ENCODE results near the gene POLD2.

The POLD2 gene

DNA sequence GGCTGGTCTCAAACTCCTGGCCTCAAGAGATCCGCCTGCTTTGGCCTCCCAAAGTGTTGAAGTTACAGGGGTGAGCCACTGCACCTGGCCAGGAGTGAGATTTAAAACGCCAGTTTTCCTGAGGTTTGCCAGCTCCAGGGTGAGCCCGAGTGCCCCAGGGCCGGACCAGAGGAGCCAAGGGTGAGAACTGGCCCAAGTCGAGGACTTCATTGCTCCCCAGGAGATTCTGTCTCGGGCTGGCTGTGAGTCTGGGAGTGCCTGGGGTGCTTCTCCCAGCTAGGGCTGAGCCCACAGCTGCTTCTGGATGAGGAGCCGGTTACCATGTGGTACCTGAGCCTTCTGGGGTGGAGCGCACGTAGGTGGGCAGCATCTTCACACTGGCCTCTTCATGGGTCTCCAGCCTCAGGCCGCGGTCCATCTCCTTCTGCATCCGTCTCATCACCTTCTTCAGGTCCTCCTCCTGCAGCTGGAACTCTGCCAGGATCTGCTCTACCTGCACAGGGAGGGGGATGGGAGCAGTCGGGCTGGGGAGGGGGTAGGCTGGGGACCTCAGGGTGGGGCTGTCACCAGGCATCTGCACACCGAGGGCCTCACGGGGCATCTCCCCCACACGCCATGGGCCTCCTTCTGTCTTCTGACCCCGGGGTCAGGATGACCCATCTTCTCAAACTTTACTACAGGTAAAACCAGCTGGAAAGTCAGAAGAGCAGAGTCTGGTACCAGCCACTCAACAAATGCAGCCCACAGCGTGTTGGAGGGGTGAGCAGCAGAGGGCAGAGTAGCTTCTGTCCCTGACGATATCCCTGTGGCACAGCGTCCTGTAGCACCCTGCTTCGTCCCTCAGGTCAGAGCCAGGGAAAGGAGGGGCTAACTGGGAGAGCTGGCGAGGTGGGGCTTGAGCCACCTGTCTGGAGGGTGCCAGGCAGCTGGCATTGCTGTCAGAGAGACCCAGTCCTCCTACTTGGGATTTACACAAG is 29.9 kb upstream of the POLD2 start:
- DNase-seq = peak in 1 of 3 experiments; percentile 12

DNA sequence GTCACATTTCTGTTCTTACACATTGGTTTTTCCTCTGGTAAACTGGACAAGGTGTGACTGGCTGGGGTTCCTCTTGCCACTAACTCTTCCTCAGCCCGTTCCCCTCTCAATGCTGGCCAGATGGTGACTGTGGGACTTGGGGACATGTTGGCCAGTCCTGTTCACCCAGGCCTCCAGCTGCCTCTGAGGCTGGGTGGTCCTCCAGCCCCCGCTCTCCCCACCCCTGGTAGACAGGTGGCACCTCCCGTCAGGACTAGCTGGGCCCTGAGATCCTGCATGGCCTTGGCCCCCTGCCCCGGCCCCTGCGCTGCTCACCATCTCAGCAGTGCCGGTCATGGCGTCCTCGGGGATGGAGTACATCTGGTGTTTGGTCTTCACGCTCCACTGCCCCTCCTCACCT is 28.6 kb upstream of the POLD2 start:
- no peak for DNase-seq

DNA sequence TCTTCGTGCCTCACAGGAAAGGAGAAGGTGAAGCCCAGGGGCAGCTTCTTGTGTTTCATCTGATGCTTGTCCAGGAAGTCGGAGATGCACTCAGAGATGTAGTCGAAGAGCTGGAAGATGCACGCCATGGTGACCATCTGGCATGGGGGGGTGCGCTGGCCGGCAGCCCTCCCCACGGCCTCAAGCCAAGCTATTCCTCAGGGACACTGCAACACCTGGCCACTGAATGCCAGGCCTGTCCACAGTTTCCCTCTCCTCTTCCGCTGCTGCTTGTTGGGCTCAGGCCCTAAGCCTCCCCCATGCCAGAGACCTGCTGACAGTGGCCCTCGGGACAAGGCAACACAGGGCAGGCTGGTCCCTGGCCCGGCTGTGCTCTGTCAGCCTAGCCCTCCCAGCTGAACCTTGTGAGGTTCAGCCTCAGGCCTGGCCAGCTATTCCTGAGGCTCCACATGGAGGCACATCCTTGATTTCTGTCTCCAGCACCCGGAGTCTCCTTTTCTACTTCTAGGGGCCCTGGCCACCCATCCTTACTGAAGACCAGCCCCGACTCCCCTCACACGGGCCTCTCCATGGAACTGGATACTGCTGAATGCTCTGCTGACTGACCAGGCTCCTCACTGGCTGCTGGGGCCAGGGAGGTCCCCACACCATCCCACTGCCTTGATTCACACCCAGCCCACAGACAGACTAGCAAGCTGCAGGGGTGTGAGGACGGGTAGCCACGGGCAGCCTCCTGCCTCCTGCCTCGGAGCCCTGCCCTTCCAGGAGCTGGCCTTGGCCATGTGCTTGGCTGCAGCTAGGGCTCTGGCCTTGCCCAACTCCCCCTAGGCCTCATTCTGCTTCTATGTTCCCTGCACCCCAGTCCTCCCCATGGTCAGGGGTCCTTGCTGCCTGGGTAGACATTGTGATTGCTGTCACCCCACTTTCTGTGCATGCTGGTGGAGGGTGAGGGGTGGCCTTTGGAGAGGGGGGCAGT is 27.9 kb upstream of the POLD2 start:
- no peak for DNase-seq

DNA sequence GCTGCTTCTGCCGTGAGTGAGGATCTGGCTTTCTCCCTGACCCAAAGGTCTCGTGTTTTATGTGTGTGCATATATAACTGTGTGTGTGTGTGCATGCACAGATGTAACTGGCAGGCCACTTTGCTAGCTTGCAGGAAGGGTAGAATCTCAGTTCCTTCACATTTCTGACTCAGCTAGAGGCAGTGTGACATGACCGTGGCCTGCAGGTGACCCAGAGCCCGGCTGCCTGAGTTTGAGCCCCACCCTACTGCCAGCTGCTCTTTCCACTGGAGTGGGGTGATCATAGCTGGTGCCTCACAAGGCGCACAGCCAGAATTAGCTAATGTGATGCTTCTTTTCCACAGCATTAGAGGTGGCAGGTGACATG is 27.1 kb upstream of the POLD2 start:
- DNase-seq = no peak

DNA sequence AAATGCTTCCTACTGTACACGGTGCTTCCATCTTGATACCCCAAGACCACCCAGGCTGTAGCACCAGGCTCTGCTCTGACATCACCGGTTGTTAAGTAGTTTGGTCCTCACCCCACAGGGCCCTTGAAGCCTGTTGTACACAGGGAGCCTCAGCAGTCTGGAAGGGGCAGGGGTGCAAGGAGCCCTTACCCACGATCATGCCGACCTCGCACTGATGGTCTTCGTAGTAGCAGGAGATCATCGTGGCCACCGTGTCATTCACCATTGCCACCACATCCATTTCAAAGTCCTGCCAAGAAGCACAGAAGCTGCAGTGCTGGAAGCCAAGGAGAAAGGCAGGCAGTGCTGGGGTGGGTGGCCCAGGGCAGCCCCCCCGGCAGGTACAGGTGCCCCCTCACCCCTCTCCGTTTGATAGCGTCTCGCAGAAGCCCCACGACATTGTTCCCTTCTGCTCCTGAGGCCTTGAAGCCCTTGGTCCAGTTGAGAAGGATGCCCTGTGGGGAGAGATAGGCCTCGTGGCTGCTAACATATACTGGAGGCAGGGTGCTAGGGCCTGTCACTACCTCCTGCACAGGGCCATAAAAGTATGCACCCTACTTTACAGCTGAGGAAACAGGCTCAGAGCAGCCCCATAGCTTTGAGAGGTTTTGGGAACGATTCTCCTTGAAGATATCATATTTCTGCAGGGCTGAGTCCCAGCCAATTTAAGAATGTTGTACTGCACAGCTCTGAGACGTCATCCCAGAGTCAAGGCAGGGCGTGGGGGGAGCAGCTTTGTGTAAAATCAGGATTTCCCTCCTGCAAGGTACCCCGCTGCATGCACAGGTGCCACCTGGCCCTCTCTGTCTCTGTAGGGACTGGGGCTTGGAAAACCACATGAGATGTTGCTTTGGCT is 26.5 kb upstream of the POLD2 start:
- no peak for DNase-seq

DNA sequence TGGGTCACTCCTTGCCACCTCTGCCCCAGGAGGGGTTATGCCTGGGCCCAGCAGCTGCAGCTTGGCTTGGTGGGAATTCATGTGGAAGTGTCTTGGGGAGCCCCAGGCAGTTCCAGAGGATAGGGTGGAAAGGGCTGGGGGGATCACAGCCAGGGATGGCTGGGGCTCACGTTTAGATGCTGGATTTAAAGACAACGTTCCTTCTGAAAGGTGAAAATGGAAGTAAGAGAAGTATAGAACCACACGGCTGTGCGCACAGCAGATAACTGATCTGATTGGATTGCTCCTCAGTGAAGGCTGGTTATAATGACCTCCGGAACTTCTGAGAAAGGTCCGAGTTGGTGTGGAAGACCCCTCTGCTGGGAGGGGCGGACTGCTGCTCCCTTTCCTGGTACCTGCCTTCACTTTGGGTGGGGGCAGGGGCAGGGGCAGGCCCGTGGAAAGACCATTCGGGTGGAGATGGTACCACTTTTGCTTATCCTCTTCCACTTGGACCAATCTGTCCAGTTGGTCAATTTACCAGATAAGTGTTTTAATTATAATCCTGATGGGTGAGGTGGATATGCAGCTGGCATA is 25.7 kb upstream of the POLD2 start:
- no peak for DNase-seq

DNA sequence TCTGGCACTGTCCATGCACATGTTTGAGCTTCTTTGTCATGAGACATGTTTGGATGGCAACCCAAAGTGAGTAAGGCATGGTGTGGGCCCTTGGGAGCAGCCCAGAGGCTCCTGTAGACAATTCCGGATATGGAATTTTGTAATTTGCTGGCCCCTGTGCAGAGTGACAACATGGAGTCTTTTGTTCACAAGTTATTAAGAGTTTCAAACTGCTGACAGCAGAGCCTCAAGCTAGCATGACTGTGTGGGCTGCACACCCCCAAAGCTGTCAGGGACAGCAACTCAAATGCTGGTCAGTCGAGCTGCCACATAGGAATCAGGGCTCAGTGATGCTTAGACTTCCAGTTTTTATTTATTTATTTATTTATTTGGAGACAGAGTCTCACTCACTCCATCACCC is 24.8 kb upstream of the POLD2 start:
- no peak for DNase-seq

DNA sequence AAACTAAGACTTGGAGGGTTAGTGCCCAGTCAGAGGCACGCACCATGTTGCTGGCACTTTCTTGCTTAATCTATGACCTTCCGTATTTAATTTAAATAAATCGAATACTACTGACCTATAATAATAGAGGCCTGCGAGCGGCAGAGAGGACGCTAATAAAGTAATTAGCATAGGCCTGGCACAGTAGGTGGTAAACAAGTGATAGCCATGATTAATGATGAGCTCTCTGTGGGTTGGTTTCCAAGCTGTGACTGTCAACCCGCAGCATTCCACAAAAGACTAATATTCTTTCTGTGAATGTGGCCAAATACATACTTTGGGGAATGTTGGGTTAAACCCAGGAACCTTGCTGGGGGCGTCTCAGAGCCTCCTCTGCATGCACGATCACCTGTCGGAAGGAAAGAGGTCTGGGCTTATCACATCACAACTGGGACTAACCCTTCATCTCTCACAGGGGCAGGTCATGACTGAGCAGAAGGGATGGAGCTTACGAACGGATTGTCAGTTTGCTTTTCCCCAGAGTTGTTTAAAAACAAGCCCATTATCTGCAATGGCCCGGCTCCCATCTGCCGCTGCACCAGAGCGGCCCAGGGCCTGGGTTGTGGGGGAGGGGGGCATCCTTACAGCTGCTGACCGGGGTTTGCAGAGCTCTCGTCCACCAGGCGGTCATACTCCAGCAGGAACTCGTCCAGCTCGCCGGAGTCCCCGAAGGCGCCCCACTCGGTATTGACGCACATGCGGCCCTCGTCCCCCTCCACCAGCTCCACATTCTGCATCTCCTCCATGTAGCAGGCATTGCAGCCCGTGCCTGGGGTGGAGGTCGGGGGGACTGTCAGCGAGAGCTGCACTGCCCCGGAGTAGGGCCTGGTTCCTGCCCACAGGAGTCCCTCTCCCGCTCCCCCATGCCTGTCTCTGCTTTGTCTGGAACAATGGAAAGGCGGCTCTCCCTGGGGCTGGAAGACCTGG is 24.0 kb upstream of the POLD2 start:
- DNase-seq = no peak

DNA sequence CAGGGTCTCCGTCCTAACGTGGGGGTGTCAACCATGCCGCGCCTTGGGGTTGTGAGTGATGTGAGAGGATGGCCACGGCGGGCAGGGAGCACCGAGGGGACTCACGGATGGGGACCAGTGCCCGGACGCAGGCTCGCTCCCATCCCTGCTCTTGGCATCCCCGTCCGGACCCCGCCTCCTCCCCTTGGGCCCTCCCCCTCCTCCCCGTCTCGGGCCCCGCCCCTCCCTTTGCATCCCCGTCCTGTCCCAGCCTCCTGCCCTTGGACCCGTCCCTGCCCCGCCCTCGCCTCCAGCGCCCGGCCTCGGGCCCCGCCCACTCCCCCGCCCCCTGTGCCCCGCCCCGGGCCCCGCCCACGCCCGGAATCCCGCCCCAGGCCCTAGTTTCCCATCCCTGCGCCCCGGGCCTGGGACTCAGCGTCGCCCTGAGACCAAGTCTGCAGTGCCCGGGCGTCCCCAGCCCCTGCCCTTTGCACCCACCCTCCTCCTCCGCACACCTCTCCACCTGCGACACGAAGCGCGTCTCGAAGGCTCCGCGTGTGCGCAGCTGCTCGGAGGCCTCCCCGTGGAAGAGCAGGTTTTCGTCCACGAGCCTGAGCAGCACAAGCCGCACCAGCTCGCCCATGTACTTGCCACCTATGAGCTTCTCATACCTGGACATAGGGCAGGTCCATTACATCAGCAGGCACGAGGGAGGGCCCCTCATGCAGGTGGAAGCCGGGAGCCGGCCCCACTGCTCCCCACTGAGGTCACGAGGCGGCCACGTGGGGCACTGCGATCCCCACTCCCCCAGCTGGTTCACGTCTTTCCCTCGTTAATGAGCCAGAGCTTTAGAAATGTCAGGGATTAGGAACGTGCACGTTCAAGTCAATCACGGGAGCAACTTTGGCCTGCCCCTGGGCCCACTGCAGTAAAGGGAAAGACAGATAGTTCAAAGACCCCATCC is 22.9 kb upstream of the POLD2 start:
- DNase-seq = no peak

DNA sequence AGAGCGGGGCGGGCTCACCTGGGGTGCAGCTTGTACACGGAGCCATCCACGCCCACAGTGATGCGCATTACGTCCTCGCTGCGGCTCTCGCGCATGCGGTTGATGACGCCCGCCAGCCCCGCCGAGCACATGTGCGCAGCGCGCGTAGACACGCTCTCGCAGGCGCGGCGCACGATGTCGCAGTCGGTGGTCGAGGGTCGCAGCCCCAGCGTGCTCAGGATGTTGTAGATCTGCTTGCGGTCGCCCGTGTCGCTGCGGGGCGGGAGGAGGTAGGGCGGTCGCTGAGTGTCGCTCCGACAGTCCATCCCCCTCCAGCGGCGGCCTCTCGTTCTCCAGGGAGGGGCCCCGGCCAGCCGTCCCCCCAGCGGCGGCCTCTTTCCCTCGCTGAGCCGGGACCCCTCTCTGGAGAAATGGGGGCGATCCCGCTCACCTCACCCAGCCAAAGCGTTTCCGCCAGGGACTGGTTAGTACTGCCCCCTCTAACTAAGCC is 22.2 kb upstream of the POLD2 start:
- no peak for DNase-seq

DNA sequence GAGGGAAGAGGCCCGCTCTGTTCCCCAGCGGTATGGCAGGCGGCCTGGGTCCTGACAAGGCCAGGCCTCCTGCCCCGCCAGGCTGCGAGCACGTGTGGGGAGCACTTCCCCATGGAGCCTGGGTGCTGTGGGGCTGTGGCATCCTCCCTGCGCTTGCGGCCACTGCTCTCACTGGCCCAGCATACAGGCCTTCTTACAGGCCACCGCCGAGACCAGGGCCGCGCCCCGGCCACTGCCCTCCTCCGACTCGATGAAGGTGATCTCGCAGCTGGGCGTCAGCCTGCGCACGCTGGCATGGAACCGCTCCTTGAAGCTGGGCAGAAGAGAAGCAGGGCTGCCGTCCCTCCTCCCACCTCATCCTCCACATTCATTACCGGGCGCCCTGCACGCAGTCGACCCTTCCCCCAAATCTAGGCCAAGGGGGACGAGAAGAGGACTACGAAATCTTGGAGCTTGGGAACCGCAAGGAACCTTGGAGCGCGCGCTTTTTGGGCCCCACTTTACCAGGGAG is 21.7 kb upstream of the POLD2 start:
- DNase-seq = no peak

DNA sequence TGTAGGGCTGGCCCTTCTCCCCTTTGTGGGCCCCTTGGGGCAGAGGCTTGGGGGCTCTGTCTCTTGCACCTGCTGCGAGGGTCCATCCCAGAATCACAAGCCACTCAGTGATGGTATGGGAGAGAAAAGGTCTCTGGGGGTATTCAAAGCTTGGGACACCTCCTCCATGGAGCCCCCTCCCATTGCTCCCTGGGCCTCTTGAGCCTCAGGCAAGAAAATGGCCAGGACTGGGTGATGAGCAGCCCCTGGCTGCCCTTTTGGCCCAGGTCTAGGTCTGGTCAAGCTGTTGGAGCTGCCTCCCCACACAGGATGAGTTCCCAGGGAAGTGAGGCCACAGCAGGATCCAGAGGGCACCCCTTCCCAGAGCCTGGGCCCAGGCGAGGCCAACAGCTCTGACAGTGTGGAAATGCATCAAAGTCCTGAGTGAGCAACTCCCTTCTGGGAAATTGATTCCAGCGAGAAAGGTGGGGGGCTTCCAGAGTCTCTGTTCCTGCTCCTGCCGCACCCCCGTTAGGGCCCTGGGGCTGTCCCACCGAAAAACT is 21.1 kb upstream of the POLD2 start:
- no peak for DNase-seq

DNA sequence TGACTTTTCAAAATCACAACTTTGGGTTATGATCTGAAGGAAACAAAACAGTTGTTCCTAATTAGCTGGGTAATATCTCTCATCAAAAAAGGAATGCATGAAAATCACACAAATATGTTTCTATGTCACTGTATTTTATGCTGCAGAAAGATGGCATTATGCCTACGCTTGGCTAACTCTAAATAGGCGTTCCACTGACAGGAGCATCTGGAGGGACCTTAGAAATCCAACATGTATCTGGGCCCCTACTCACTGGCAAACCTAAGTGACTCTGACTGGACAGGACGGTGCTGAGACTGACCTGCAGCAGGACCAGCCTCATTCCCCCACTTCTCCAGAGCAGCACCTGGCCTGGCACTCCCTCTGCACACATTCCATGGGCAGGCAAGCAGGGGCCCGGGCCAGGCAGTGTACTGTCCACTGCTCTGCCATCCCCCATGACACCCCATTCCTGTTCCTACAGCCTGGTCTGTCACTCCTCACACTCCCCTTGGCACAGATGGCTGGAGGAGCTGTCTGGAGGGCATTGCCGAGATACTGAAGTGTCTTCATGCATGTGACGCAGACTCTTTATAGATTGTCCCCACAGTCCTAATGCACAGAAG is 20.4 kb upstream of the POLD2 start:
- DNase-seq = no peak

DNA sequence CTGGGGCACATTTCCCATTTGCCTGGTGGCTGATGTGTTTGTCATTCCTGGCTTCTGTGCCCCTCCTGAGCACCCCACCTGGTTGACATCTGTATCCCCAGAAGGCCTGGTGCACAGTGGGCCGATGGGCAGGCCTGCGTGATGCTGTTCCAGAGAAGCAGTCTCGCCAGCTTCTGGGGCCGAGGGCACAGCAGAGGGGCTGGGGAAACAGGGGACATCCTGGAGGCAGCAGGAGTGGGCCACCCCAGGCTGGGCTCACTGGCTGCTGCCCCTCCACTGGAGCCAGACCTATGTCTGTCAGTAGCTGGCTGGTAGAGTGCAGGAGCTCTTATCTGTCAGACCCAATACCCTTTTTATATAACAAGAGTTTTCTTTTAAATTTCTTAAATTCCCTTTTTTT is 18.7 kb upstream of the POLD2 start:
- no peak for DNase-seq

DNA sequence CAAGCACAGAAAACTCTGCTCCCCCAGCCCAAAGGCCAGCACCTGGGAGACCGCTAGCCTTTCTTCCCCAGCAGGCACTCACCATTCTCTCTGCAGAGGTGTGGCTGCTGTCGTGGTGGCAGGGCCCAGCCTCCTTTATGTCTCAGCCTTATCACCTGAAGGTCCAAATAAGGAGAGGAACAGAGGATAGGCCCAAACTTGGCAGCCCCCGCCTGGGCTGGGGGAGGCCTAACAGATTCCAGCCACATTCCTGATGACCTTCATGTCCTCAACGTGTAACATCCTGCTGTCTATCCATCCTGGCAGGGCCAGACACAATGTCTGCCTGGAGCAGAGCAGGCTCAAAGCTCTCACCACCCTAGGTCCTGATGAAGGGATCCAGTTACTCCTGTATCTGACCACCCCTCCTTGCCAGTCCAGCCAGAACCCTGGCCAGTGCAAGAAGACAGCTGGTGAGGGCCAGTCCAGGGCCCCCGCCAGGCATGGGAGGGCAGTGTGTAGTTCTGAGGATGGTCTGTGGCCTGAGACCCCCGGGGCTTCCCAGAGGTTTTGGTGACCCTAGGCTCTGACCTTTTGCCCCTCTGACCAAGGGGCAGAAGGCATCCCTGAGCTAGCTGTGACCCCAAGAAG is 18.0 kb upstream of the POLD2 start, which contains the start of gene MYL7:
Gene MYL7 (minus strand): TSS at position 112 of the 630 bp plus-strand sequence. CDS start 27 bp downstream, at position 85.
- DNase-seq = no peak

DNA sequence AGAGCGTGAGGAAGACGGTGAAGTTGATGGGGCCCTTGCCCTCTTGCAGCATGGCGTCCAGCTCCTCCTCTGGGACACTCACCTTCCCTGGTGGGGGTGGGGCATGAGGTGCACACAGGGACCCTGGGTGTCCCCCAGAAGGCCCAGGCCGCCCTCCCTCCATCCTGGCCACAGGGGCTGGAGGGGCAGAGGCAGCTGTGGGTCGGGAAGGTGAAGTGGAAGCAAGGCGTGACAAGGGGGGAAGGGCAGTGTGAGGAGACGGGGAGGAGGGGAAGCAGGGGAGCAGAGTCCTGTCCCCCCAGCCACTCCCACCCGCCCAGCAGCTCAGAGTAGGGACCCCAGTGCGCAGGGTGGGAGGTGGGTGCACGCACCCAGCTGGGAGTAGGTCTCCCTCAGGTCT is 17.0 kb upstream of the POLD2 start:
- DNase-seq = no peak

DNA sequence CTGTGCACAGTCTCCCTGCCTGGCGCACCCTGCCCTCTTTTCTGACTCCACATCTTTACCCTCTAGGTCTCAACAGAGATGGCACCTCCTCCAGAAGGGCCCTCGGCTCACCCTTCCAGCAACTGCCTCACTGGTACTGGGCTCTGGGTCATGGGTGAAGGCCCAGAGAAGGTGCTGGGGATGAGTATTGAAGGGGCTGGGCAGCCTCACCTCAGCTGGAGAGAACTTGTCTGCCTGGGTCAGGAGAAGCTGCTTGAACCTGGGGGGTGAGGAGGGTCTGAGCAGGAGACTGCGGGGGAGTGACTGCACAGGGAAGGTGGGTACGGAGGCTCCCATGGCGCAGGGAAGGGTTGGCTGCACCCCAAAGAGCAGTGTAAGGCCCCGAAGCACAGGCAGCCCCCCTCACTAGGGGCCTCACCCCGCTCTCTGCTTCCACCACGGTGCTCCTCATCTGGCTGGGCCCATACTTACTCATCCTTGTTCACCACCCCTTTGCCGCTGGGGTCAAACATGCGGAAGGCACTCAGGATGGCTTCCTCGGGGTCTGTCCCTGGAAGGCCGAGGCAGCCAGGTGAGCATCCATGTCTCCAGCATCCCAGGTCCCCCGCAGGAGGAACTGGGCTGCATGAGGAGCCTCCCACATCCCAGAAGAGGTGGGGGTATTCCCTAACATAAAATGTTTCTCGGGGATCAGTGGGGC is 16.1 kb upstream of the POLD2 start:
- DNase-seq = no peak
